Measurements from ENCODE around the gene CCDC24. TPM values are rescaled to one million over a fixed set of nuclear protein-coding genes. Genes with fewer than 3 reads are reported as not detected.

CCDC24 gene
- total and polyA plus RNA-seq, 9 of the 15 experiments (the other 6 are each of a cell fraction or from before 2014, with no cell fraction given) = 0.31 to 4.5 (median 1.5) TPM

DNA sequence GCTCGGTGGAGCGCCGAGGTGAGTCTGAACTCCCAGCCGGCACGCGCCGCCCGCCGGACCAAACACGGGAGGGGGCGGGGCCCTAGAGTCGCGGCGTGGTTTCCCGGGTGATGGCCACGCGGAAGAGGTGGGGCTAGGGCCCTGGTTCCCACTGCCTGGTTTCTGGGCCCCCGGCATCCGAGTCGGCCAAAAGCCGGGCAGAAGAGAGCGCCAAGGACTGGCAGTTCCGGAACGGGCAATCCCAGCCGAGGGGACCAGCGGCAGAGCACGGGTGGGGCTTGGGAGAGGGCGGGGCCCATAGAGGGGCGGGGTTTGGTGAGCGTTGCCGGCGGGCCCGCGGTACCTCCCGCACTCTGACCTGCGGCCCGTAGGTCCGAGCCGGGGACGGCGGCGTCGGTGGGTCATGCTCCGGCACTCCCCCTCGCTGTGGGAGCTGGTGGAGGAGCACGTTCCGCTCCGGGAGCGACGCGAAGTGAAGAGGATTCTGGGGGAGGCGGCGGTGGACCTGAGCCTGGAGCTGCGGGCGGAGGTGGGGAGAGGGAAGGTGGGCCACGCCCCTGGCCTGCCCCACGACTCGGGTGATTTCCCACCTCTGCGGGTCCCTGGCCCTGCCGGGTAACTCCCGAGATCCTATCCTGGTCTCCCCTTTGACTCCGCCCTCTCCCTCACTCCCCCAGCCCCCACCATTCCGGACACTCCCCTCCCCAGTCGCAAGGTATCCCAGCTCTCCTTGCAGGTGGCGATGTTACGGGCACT, at the start of gene CCDC24 (continued):
- TF ChIP-seq, protein P1, sequence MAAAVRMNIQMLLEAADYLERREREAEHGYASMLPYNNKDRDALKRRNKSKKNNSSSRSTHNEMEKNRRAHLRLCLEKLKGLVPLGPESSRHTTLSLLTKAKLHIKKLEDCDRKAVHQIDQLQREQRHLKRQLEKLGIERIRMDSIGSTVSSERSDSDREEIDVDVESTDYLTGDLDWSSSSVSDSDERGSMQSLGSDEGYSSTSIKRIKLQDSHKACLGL (CRISPR knock-in tag; IDR thresholded peaks at IDR 0.05; ENCODE audit: borderline replicate concordance, poor library complexity, severe bottlenecking) = peak; percentile 26
- TF ChIP-seq POLR2AphosphoS2 (IDR thresholded peaks at IDR 0.05; ENCODE audit: low read length) = peak; percentile 85; the same call in 1 of the 2 replicates
- TF ChIP-seq, protein P2, sequence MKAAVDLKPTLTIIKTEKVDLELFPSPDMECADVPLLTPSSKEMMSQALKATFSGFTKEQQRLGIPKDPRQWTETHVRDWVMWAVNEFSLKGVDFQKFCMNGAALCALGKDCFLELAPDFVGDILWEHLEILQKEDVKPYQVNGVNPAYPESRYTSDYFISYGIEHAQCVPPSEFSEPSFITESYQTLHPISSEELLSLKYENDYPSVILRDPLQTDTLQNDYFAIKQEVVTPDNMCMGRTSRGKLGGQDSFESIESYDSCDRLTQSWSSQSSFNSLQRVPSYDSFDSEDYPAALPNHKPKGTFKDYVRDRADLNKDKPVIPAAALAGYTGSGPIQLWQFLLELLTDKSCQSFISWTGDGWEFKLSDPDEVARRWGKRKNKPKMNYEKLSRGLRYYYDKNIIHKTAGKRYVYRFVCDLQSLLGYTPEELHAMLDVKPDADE (conservative IDR thresholded peaks at IDR 0.05; ENCODE audit: control insufficient read depth, low read depth, low read length) = peak; percentile 77; the same call in 1 of the 2 replicates
- TF ChIP-seq CREM (IDR thresholded peaks at IDR 0.05; ENCODE audit: low read depth) = peak; percentile 24; the same call in 1 of the 2 replicates
- 0 out of 2 replicates have a peak, but pooled peaks have one; percentile 69 for TF ChIP-seq HLTF (IDR thresholded peaks at IDR 0.05)
- TF ChIP-seq, protein P3, sequence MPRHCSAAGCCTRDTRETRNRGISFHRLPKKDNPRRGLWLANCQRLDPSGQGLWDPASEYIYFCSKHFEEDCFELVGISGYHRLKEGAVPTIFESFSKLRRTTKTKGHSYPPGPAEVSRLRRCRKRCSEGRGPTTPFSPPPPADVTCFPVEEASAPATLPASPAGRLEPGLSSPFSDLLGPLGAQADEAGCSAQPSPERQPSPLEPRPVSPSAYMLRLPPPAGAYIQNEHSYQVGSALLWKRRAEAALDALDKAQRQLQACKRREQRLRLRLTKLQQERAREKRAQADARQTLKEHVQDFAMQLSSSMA (CRISPR knock-in tag; IDR thresholded peaks at IDR 0.05) = 0 out of 2 replicates have a peak, but pooled peaks have one; percentile 39
- no peak for TF ChIP-seq MEF2A (IDR thresholded peaks at IDR 0.05; ENCODE audit: control insufficient read depth, low read depth, low read length)
- TF ChIP-seq ZNF239 (CRISPR knock-in tag; IDR thresholded peaks at IDR 0.05) = peak; percentile 29; the same call in 1 of the 2 replicates
- TF ChIP-seq NR2C2 (CRISPR knock-in tag; IDR thresholded peaks at IDR 0.05) = no peak
- TF ChIP-seq NR2C2 (tag; IDR thresholded peaks at IDR 0.05) = peak; percentile 90
- peak; percentile 19; the same call in 1 of the 2 replicates for TF ChIP-seq ZNF717 (CRISPR knock-in tag; IDR thresholded peaks at IDR 0.05)
- TF ChIP-seq, protein P4, sequence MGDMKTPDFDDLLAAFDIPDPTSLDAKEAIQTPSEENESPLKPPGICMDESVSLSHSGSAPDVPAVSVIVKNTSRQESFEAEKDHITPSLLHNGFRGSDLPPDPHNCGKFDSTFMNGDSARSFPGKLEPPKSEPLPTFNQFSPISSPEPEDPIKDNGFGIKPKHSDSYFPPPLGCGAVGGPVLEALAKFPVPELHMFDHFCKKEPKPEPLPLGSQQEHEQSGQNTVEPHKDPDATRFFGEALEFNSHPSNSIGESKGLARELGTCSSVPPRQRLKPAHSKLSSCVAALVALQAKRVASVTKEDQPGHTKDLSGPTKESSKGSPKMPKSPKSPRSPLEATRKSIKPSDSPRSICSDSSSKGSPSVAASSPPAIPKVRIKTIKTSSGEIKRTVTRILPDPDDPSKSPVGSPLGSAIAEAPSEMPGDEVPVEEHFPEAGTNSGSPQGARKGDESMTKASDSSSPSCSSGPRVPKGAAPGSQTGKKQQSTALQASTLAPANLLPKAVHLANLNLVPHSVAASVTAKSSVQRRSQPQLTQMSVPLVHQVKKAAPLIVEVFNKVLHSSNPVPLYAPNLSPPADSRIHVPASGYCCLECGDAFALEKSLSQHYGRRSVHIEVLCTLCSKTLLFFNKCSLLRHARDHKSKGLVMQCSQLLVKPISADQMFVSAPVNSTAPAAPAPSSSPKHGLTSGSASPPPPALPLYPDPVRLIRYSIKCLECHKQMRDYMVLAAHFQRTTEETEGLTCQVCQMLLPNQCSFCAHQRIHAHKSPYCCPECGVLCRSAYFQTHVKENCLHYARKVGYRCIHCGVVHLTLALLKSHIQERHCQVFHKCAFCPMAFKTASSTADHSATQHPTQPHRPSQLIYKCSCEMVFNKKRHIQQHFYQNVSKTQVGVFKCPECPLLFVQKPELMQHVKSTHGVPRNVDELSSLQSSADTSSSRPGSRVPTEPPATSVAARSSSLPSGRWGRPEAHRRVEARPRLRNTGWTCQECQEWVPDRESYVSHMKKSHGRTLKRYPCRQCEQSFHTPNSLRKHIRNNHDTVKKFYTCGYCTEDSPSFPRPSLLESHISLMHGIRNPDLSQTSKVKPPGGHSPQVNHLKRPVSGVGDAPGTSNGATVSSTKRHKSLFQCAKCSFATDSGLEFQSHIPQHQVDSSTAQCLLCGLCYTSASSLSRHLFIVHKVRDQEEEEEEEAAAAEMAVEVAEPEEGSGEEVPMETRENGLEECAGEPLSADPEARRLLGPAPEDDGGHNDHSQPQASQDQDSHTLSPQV (IDR thresholded peaks at IDR 0.05) = 0 out of 2 replicates have a peak, but pooled peaks have one; percentile 61
- peak; percentile 80 for TF ChIP-seq L3MBTL2 (IDR thresholded peaks at IDR 0.05)
- TF ChIP-seq DIDO1 (tag; IDR thresholded peaks at IDR 0.05; ENCODE audit: low read depth) = peak; percentile 9; the same call in 1 of the 2 replicates
- peak; percentile 54; the same call in 1 of the 2 replicates for TF ChIP-seq ZBTB7A (IDR thresholded peaks at IDR 0.05; ENCODE audit: borderline replicate concordance, control insufficient read depth, low read depth, low read length)
- no peak for TF ChIP-seq NUFIP1 (IDR thresholded peaks at IDR 0.05; ENCODE audit: partially characterized antibody)
